GM19099 (cell line): ENCODE measurements around the gene GSK3A.

Experiments
- POLR2A ChIP-seq: IDR thresholded peaks from 3 replicates; pipeline ENCODE4 v1.6.1; 2011; ENCODE audit warnings: low read depth; ENCODE audit not compliant: insufficient read length; ENCODE audit errors: extremely low read depth

GSK3A gene

GRCh38 chr19:42206871-42207755, 35.3 kb downstream of the GSK3A start:
- no peak for TF ChIP-seq POLR2A

DNA sequence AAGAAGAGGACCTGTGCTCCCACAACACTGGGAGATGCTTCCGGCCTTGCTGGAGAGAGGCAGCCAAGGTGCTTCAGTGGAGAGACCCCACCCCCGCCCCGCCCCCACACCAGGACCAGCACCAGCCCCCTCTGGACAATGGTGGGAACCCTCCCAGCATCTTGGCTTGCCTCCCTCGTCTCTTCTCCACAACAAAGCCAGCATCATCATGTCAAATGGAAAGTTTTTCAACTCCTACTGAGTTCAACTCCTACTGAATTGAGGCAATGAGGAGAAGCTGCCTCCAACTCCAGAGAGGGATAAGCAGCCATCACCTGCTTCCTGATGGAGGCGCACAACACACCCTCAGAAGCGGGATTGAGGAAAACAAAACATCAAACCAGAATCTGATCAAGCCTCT, 37.7 kb downstream of the GSK3A start:
- no peak for TF ChIP-seq POLR2A

DNA sequence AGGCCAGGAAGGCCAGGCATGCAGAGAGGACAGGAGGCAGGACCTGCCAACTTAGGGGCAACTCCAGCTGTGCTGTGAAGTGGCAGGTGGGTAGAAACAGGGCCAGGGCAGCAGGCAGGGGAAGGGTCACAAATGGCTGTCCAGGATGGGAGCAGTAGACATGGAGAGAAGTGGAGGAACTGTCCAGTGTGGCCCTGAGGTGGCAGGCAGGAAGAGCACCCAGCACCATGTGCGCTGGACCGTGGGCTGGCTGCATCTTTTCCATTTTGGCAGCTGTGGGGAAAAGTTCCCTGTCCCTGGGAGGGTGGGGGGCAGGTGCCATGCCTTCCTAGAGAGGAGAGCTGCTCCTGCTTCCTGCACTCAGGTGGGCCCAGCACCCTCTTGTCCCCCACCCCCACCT, 38.7 kb downstream of the GSK3A start:
- TF ChIP-seq POLR2A = no peak

DNA sequence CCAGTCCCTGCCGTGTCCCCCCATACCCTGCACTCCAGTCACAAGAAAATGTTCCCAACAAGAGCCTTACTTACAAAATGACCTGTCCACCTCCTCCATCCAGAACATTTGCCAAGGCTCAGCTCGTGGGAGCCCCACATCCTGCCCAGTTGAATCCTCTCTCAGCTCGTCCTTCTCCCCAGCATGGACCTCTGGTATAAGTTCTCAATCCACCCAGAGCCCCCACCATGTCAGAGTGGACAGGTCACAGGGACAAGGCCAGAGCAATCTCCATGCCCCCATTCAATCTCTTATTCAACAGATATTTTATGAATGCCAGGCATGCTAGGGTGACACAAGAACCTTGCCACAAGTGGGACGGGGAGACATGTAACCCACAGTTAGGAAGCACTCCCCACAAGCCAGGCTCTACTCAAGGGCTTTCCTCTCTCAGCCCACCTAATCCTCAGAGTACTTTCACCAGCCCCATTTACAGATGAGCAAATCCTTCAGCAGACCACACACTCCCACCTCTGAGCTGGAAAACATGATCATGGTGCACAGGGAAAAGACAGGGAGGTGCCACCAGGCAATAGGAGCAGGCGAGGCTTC, 40.0 kb downstream of the GSK3A start:
- TF ChIP-seq POLR2A = no peak

- peak; percentile 55 for TF ChIP-seq POLR2A
Observed at GRCh38 chr19:42201489-42202289, 40.7 kb downstream of the GSK3A start.

- no peak for TF ChIP-seq POLR2A
Observed at GRCh38 chr19:42200116-42200715, 42.2 kb downstream of the GSK3A start.

DNA sequence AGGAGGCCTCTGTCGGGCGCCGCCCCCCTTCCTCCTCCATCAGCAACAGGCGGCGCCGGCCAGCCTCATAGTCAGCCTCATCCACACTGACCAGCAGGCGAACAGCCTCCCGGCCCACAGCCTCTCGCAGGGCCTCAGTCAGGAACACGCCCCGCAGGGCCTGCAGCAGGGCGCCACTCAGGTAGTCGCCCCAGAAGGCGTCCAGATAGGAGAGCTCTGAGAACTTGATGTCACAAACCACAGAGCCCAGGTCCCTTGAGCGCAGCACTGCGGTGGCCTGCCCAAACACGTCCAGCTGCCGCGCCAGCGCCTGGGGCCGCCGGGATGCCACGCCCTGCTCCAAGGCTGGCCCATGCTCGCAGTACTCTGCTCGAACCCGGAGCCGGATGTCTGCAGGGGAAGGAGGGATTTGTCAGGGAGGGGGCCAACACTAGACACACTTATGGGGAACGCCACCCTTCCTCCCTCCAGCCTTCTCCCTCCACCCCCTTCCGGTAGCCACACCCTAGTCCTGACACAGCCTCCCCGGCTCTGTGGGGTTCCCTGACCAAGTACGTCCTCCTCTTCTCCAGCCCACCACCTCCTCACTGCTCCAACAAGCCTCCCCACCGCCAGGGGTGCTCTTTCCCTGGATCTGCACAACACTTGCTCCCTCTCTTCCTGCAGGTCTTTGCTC, 42.8 kb downstream of the GSK3A start:
- no peak for TF ChIP-seq POLR2A

- peak; percentile 44 for TF ChIP-seq POLR2A
Observed at GRCh38 chr19:42198676-42199439, 43.5 kb downstream of the GSK3A start.

- TF ChIP-seq POLR2A = no peak
Observed at GRCh38 chr19:42197375-42197817, 45.0 kb downstream of the GSK3A start.

GRCh38 chr19:42196011-42197001, 46.1 kb downstream of the GSK3A start:
- no peak for TF ChIP-seq POLR2A

DNA sequence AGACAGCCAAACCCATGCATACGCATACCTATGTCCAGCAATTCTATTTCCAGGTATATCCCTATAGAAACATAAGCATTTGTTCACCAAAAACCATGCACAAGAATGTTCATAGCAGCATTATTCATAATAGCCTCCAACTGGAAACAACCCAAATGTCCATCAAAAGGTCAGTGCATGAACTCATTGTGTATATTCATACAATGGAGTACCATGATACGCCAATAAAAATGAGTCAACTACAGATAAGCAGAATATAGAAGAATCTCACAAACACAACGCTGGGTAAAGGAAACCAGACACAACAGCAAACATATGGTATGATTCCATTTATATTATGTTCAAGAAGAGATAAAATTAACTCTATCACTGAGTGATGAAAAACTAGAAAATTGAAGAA, 48.7 kb downstream of the GSK3A start:
- no peak for TF ChIP-seq POLR2A

DNA sequence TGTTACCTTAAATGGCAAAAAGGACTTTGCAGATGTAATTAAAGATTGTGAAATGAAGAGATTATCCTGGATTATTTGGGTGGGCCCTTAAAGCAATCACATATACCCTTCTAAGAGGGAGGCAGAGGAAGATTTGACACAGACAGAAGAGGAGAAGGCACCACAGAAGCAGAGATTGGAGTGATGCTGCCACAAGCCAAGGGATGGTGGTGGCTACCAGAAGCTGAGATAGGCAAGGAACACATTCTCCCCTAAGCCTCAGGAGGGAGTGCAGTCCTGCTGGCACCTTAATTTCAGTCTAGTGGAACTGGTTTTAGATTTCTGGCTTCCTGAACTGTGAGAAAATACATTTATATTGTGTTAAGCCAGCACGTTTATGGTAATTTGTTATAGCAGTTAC, 49.1 kb downstream of the GSK3A start:
- no peak for TF ChIP-seq POLR2A

GRCh38 chr19:42191855-42192254, 50.5 kb downstream of the GSK3A start:
- TF ChIP-seq POLR2A = no peak
